ENCODE data around the gene KCNMA1.

GRCh38 chr10:77210645-77211044 lies 427.0 kb downstream of the KCNMA1 start:
- TF ChIP-seq CTCF (IDR thresholded peaks at IDR 0.05) (no peak), POLR2A (IDR thresholded peaks at IDR 0.05) (no peak), POLR2AphosphoS5 (IDR thresholded peaks at IDR 0.05) (no peak), EP300 (IDR thresholded peaks at IDR 0.05; ENCODE audit: low read depth) (no peak)
